ENCODE results near the gene CACNA1C.

Gene CACNA1C

DNA sequence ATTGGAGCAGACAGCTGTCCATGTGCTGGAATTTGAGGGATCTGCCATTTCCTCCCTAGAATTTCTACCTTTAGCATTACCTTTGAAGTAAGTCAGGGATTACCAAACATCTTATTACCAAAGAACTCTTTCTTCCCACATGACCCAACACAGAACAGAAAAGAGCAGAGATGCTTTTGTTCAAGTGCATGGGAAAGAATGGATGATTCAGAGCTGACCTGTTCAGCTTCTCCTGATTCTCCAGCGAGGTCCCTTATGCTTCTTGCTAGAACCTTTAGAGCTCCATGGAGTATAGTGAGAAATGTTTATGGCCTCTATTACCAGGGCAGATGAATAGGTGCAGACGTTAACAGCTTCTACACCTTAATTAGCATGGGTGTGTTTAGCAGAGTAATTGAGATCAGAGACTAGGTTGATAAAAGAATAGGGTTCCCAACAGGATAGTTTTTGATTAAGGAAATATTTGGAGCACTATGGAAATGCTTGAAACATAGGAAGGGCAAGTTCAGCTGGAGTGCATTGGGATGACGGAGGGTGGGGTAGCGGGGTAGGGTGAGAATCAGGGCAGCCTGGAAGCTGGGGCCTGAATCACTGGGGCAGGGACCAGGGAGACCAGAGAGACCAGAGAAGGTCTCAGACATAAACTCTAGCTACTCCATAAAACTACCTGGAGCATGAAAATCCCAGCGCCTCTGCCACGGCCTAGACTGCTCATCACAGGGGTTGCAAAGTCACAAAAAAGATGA lies 223.7 kb downstream of the CACNA1C start:
- Histone ChIP-seq H3K4me3 (IDR thresholded peaks at IDR 0.05; ENCODE audit: insufficient read depth, low read depth, low read length) (no peak overlapping the region), H2AFZ (ENCODE audit: low read depth) (no peak overlapping the region), H3K79me2 (ENCODE audit: insufficient read depth, low read depth) (no peaks in the 10 kb centered on the region), H3K27me3 (ENCODE audit: insufficient read depth, low read depth) (no peaks in the 10 kb centered on the region), H3K27ac (no peak overlapping the region), H3K4me2 (no peak overlapping the region), H4K20me1 (ENCODE audit: insufficient read depth) (no peaks in the 10 kb centered on the region), H3K36me3 (ENCODE audit: insufficient read depth) (no peaks in the 10 kb centered on the region), H3K9ac (no peak overlapping the region), H3K4me1 (ENCODE audit: low read depth, poor library complexity, severe bottlenecking) (no peaks in the 10 kb centered on the region)
- no peak for TF ChIP-seq CTCF (conservative IDR thresholded peaks at IDR 0.05; ENCODE audit: low read depth, low read length)

GRCh38 chr12:2277492-2278155 lies 224.8 kb downstream of the CACNA1C start:
- no peaks in the 10 kb centered on the region for H3K4me1 ChIP-seq (ENCODE audit: low read depth, poor library complexity, severe bottlenecking)
- no peak overlapping the region for H3K9ac ChIP-seq
- H3K27me3 ChIP-seq (ENCODE audit: insufficient read depth, low read depth): no peaks in the 10 kb centered on the region
- H2AFZ ChIP-seq (ENCODE audit: low read depth): no peak overlapping the region
- H4K20me1 ChIP-seq (ENCODE audit: insufficient read depth): no peaks in the 10 kb centered on the region
- TF ChIP-seq CTCF (conservative IDR thresholded peaks at IDR 0.05; ENCODE audit: low read depth, low read length): no peak
- no peaks in the 10 kb centered on the region for H3K79me2 ChIP-seq (ENCODE audit: insufficient read depth, low read depth)
- no peak overlapping the region for H3K4me3 ChIP-seq (IDR thresholded peaks at IDR 0.05; ENCODE audit: insufficient read depth, low read depth, low read length)
- H3K4me2 ChIP-seq: no peak overlapping the region
- H3K36me3 ChIP-seq (ENCODE audit: insufficient read depth): no peaks in the 10 kb centered on the region
- H3K27ac ChIP-seq: no peak overlapping the region

DNA sequence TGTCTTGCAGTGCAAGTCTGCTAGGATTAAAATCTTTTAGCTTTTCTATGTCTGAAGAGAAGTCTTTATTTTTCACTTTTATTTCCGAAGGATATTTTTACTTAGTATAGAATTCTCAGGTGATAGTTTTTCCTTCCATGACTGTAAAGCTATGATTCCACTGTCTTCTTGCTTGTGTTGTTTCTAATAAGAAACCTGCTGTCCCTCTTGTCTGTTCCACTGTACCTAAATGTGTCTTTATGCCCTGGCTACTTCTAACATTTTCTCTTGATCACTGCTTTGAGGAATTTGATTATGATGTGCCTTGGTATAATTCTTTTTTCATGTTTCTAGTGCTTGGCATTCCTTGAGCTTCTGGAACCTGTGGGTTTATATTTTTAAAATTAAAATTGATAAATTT lies 228.7 kb downstream of the CACNA1C start:
- H3K9ac ChIP-seq: no peak overlapping the region
- no peaks in the 10 kb centered on the region for H3K79me2 ChIP-seq (ENCODE audit: insufficient read depth, low read depth)
- H3K4me1 ChIP-seq (ENCODE audit: low read depth, poor library complexity, severe bottlenecking): no peaks in the 10 kb centered on the region
- H4K20me1 ChIP-seq (ENCODE audit: insufficient read depth): no peaks in the 10 kb centered on the region
- H3K4me3 ChIP-seq (IDR thresholded peaks at IDR 0.05; ENCODE audit: insufficient read depth, low read depth, low read length): no peak overlapping the region
- H3K36me3 ChIP-seq (ENCODE audit: insufficient read depth): no peaks in the 10 kb centered on the region
- no peaks in the 10 kb centered on the region for H3K27me3 ChIP-seq (ENCODE audit: insufficient read depth, low read depth)
- no peak overlapping the region for H3K4me2 ChIP-seq
- no peak for TF ChIP-seq CTCF (conservative IDR thresholded peaks at IDR 0.05; ENCODE audit: low read depth, low read length)
- no peak overlapping the region for H2AFZ ChIP-seq (ENCODE audit: low read depth)
- no peak overlapping the region for H3K27ac ChIP-seq

GRCh38 chr12:2282318-2282717 lies 229.5 kb downstream of the CACNA1C start:
- no peak overlapping the region for H2AFZ ChIP-seq (ENCODE audit: low read depth)
- H3K27ac ChIP-seq: no peak overlapping the region
- H3K4me1 ChIP-seq (ENCODE audit: low read depth, poor library complexity, severe bottlenecking): no peaks in the 10 kb centered on the region

More at GRCh38 chr12:2282318-2282717, 229.5 kb downstream of the CACNA1C start:
- Histone ChIP-seq H3K4me2 (no peak overlapping the region), H4K20me1 (ENCODE audit: insufficient read depth) (no peaks in the 10 kb centered on the region), H3K9ac (no peak overlapping the region), H3K4me3 (IDR thresholded peaks at IDR 0.05; ENCODE audit: insufficient read depth, low read depth, low read length) (no peak overlapping the region), H3K79me2 (ENCODE audit: insufficient read depth, low read depth) (no peaks in the 10 kb centered on the region), H3K27me3 (ENCODE audit: insufficient read depth, low read depth) (no peaks in the 10 kb centered on the region), H3K36me3 (ENCODE audit: insufficient read depth) (no peaks in the 10 kb centered on the region)
- TF ChIP-seq CTCF (conservative IDR thresholded peaks at IDR 0.05; ENCODE audit: low read depth, low read length): no peak
